Left lobe of liver (tissue), 2 donors: ENCODE measurements around the gene ARRB2. TPM values are rescaled to one million over a fixed set of nuclear protein-coding genes. Genes with fewer than 3 reads are reported as not detected.
"Not testable (repeated sequence)": the region's sequence is repeated elsewhere in the genome, so short reads cannot be mapped to it uniquely, and the experiment has no call there.

Experiments used
- ATAC-seq: fragments of 200-7000 bp; cut with Tn5 transposase; one replicate; pipeline ENCODE4 v1.9.1; 2020; ENCODE audit warnings: mild to moderate bottlenecking, moderate library complexity
- DNase-seq: peaks from one replicate; pipeline ENCODE4 v3.0.0-alpha.2; 2020; ENCODE audit warnings: low spot score
- total RNA-seq: library from RNA; stranded (reverse); gene quantifications from one replicate; pipeline ENCODE4 v1.2.1, GENCODE V29; 2021
- donor health status: DM: no; HTN: no; CAD: no; lungs with moderate emphysema.
- donor health status: DM: no; HTN: yes; CAD: no.

ARRB2 gene
- total RNA-seq: 26.2 TPM

DNA sequence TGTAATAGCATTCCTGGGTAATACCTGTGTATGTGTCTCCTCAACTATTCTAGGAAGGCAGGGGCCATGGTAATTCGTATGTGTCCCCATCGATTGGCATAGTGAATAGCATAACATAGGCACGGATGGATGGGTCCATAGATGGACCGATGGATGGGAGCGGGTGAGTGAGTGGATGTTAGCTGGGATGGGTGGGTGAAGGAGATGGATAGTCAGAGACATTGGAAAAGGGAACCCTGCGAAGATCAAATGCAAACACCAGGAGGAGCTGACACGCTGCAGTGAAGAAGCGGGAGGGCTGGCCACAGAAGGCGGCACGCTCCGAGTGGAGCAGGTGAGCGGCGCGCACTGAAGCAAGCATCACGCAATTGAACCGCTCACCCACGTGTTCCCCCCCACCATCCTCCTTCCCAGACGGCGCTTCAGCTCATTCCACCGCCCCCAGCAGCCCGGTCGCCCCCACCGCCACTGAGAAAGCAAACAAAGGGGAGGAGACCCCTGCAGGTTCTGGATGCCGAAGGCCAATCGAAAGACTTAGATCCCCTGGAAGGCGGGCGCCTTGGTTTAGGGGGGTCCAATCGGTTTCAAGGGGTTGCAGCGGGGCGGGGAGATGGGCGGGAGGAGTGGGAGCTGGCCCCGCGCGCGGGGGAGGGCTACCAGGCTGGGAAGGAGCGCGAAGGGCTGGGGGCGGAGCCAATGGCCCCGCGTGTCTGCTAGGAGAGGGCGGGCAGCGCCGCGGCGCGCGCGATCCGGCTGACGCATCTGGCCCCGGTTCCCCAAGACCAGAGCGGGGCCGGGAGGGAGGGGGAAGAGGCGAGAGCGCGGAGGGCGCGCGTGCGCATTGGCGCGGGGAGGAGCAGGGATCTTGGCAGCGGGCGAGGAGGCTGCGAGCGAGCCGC, at the start of gene ARRB2:
Gene ARRB2, plus strand, starts transcription at position 839 of the 899 bp plus-strand sequence. CDS start 90 bp downstream, outside the sequence.
- DNase-seq (peak; percentile 98), ATAC-seq (peak; percentile 81)

GRCh38 chr17:4663711-4664110, 46.7 kb upstream of the ARRB2 start:
- ATAC-seq: no peak

DNA sequence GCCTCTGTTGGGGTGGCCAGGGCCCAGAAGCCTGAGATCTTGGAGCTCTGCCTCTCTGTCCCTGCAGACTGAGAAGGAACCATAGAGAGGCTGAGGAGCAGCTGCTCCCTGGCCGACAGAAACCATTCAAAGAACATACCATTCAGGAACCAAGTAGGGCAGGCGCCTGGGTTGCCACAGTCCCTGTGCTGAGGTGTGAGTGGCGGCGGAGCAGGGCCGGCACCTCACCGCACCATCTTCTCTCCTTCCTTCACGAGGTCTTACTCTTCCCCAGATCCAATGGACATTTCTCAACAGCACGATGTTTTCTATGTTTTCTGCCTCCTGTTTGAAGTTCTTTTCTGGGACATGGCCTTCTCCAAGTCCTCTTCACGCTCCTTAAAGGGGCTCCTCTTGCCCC, 46.2 kb upstream of the ARRB2 start:
- no peak for DNase-seq
- ATAC-seq: no peak

More at GRCh38 chr17:4663711-4664110, 46.7 kb upstream of the ARRB2 start:
- DNase-seq: no peak

- ATAC-seq (peak; percentile 99), DNase-seq (peak; percentile 94)
Measured at GRCh38 chr17:4665027-4665426, 45.4 kb upstream of the ARRB2 start.

DNA sequence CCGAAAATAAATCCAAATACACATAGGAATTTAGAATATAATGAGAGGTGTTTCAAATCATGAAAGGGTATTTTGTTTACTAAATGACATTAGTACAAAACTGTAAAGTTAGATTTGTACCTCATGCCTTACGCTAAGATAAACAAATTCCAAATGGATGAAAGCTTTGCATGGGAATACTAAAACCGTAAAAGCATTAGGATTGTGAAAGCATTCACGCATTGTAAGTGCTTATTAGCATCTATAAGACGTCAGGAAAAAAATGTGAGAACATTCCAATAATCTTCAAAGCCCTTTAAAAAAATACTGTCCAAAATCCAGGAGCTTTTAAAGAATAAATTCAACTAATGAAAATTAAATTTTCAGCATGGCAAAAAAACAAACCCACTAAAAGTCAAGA, 44.1 kb upstream of the ARRB2 start:
- ATAC-seq (no peak), DNase-seq (no peak)

DNA sequence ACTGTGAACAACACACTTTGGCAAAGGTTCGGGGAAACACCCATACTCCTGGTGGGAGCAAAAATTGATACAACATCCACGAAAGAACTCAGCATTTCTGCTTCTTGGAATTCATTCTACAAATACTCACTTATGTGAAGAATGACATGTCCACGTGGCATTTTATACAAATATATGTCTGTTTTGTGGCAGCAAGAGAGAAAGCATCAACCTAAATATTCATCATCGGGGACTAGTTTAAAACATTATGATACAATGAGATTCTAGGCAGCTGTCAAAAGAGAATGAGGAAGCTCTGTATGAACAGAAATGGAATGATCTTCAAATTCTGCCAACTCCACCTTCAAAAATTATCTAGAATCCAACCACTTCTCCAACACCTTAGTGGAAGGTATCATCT, 43.3 kb upstream of the ARRB2 start:
- ATAC-seq: no peak
- no peak for DNase-seq

- no peak for ATAC-seq
Measured at GRCh38 chr17:4672055-4672630, 38.3 kb upstream of the ARRB2 start.

GRCh38 chr17:4672751-4673150, 37.7 kb upstream of the ARRB2 start:
- ATAC-seq: no peak

More at GRCh38 chr17:4672055-4672630, 38.3 kb upstream of the ARRB2 start:
- no peak for DNase-seq

DNA sequence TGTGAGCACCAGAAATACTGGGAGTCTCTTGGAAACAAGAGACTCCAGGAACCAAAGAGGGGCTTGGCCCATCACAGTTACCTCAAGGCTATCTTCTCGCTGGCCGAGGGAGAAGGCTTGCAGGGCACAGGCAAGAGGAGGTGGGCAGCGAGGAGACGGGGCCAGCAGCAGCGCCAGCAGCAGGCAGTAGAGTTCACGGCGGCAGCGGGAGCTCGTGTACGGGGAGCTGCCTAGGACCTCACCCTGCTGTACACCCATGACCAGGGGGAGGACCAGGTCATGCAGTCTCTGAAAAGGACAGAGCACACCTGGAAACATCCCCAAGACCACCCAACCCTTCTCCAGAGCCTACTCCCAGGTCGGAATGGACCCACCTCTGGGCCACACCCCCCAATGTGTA, 37.3 kb upstream of the ARRB2 start:
- DNase-seq: no peak
- ATAC-seq: no peak

More at GRCh38 chr17:4672751-4673150, 37.7 kb upstream of the ARRB2 start:
- no peak for DNase-seq

- no peak for DNase-seq
- ATAC-seq: no peak
Measured at GRCh38 chr17:4673986-4674684, 36.3 kb upstream of the ARRB2 start.

- ATAC-seq: no peak
- no peak for DNase-seq
Measured at GRCh38 chr17:4674685-4674998, 35.8 kb upstream of the ARRB2 start.

DNA sequence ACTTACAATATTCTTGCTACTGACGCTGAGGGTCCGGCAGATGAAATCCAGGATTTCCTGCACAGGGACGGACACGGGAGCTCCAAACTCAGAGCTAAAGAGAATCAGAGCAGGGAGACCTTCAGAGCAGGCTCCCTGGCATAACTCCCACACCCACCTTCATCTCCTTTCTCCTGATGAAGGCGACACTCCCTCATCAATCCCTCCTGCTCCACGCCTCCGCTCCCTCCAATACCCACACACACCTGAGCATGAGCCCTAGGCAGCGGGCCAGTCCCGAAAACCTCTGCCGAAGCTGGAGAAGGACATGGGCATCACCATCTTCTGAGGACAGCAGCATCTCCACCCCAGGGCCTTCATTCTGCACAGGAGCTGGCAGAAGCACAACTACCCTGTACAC, 34.6 kb upstream of the ARRB2 start:
- no peak for DNase-seq
- no peak for ATAC-seq

DNA sequence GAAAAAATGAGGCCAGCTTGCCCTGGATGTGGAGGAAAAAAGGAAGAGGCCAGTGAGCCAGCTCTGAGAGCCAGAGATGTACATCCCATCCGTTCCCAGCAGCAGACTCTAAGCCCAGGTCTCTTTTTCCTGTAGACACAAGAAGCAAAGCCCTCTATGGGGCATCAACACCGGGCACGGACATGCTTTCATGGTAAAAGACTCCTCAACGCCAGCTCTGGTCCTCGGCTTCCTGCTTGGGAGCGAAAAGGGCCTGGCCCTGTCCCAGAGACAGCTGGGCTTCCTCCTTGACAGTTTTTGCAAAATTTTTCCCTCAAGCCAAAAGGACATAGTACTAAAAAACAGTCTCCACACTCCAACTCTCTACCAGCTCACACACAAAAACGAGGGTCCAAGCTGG, 33.6 kb upstream of the ARRB2 start:
- DNase-seq: no peak
- ATAC-seq: no peak

GRCh38 chr17:4678448-4679026, 31.9 kb upstream of the ARRB2 start:
- ATAC-seq (no peak), DNase-seq (no peak)

DNA sequence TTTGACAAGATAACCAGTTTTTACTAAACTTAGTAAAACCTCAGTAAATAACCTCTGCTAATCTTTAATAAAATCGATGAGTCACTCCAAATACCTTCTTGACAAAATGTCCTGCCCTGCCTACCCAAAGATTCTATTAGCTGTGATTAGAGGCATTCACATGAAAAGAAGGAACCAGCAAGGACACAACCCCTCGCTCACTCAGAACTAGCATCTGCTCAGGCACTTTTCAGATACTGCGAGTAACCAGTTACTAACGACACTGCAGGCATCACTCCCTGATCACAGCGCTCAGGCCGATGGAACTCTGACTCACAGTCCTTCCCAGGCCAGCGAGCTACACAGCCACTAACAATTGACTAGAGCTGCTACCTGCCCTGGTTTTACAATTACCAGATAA, 30.8 kb upstream of the ARRB2 start:
- DNase-seq: no peak
- no peak for ATAC-seq

DNA sequence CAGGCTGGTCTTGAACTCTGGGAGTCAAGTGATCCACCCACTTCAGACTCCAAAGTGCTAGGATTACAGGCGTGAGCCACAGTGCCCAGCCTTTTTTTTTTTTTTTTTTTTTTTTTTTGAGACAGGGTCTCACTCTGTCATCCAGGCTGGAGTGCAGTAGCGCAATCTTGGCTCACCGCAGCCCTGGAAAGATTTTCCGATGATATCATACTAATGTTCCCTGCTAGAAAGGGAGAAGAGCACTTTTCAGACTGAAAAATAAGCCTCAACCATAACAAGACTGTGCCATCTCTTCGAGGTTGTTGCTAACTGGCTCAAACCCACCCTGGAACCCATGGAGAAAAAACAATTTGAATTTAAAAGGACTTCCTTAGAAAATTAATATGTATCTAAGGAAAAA, 26.7 kb upstream of the ARRB2 start:
- DNase-seq, ATAC-seq: not testable (repeated sequence)

DNA sequence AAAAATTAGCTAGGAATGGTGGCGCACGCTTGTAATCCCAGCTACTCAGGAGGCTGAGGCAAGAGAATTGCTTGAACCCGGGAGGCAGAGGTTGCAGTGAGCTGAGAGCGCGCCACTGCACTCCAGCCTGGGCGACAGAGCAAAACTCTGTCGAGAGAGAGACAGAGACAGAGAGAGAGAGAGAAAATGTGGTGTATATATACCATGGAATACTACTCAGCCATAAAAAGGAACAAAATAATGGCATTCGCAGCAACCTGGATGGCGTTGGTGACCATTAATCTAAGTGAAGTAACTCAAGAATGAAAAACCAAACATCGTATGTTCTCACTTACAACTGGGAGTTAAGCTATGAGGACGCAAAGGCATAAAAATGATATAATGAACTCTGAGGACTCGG, 20.6 kb upstream of the ARRB2 start:
- DNase-seq, ATAC-seq: not testable (repeated sequence)

DNA sequence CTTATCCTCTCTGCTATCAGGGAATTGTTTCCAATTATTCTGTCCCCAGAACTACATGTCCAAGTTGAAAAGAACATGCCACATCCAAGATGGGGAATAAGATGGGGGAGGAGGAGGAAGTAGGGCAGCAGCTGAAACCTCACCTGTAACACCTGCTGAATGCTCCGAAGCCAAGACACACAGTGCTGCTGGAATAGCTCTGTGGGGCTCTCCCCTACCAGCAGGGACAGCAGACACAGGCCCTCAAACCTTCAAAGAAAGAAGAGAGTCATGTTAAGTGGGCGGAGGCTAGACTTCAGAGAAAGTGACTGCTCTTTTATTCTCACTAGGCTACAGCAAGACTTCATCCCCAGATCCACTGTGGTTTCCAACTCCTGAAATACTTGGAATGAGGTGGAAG, 19.7 kb upstream of the ARRB2 start:
- DNase-seq (no peak), ATAC-seq (no peak)

DNA sequence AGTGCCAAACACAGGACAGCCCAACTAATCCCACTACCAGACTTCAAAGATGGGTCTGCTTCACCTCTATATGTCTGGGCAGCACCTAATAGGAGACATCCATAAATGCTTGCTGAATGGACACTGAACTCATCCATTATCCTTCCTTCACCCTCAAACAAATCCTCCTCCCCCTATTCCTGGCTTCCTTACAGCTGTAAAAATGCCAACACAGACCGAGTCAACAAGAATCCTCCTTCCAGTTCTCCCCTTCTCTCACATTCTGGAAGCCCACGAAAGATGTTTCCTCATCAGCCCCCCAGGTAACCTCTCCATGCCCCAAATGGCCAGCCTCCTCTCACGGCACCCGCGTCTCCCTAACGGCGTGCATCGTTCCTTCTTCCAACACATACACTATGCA, 18.7 kb upstream of the ARRB2 start:
- DNase-seq (no peak), ATAC-seq (no peak)

DNA sequence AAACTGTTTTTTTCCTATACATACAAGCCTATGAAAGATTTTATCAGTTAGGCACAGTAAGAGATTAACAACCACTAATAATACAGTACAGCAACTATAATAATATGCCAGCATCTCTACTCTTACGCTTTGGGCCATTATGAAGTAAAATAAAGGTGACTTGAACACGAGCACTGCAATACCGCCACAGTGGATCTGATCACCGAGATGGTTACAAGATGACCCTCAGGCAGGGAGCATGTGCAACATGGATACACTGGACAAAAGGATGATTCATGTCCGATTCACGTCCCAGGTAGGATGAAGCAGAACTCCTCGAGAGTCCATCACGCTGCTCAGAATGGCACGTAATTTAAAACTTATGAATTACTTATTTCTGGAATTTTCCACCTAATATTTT, 17.0 kb upstream of the ARRB2 start:
- DNase-seq (no peak), ATAC-seq (no peak)

- DNase-seq: no peak
- no peak for ATAC-seq
Measured at GRCh38 chr17:4696437-4696805, 14.0 kb upstream of the ARRB2 start.
